Sigmoid colon (tissue), 4 donors: ENCODE results near the gene DOK5.

ENCODE experiments used
- CTCF ChIP-seq, 4 experiments: fragments of 450-650 bp in 3 of 4; fragments of 200-600 bp in 1 of 4; IDR thresholded peaks; one replicate each; pipeline ENCODE4 v1.5.1; 2016 to 2019; ENCODE audit warnings: antibody characterized with exemption in 4 of 4, mild to moderate bottlenecking in 3 of 4, moderate library complexity in 2 of 4
- POLR2A ChIP-seq, 2 donors: fragments of 450-650 bp; IDR thresholded peaks; one replicate each; pipeline ENCODE4 v1.6.1; 2016; ENCODE audit warnings: antibody characterized with exemption in 2 of 2, mild to moderate bottlenecking in 2 of 2, moderate library complexity in 2 of 2
- POLR2AphosphoS5 ChIP-seq, 4 donors: sonication (generic); formaldehyde crosslinking; IDR thresholded peaks; one replicate each; pipeline ENCODE4 v1.6.1; 2017; ENCODE audit warnings: antibody characterized with exemption in 4 of 4

- TF ChIP-seq CTCF (IDR thresholded peaks at IDR 0.05) (no peak), POLR2A (IDR thresholded peaks at IDR 0.05) (no peak), POLR2AphosphoS5 (IDR thresholded peaks at IDR 0.05) (no peak)
Measured at GRCh38 chr20:54438166-54438565, 37.2 kb upstream of the DOK5 start.
